Measurements from ENCODE around the gene KCNJ9. TPM values are rescaled to one million over a fixed set of nuclear protein-coding genes. Genes with fewer than 3 reads are reported as not detected.

KCNJ9 gene
- total and polyA plus RNA-seq, 2 donors (not counting 1 experiment from before 2014, with no cell fraction given), result not detected

DNA sequence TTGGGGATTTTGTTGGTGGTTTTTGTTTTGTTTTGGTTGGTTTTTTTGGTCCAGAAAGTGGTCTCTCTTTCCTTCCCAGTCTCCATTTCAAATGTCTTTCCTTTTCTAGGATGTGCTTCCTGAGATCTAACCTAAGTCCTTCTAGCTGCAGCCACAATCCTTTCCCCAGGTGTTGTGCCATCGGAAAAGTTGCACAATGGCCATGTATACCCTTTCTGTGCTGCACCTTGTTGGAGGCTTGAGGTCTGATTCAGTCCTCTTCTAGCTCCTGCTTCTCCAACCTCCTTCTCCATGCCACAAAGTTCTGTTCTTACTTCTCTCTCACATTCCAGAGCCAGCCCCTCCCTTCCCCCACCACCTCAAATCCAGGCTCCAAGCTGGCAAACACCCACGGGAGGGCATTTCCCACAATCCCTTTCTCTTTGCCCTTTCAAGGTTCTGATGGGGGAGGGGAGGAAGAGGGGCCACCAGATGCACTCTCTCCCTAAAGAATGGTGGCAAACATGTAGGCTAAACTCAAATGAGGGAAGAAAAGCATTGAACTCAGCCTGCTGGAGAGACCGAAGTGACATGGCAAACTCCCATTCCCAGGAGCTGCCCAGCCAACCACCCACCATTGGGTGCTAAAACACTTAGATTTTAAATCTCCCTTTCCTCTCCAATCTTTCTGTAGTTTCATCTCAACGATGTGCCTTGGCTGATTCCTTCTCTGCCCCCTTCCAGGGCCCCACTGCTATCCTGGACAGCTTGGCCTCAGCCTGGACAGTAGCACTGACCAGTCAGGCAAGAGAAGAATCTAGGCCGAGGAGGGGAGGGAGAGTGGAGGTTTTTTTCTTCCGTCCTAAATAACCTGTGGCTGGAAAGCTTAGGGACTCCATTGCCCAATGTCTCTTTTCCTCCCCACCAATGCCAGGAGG is 14.3 kb upstream of the KCNJ9 start:
- Mint-ChIP-seq H3K27ac (no peak overlapping the region), H3K9me3 (ENCODE audit: insufficient read depth) (no peaks in the 10 kb centered on the region), H3K4me1 (peaks cover 12% of the 10 kb centered on the region), H3K27me3 (peaks cover 49% of the 10 kb centered on the region), H3K4me3 (no peak overlapping the region)
- Histone ChIP-seq H3K27ac (ENCODE audit: low read length in 2 of 2) (no peak overlapping the region), H3K79me2 (ENCODE audit: control insufficient read depth, insufficient read depth, low read length) (no peaks in the 10 kb centered on the region), H4K20me1 (ENCODE audit: control insufficient read depth, insufficient read depth, low read length, poor library complexity, severe bottlenecking) (no peaks in the 10 kb centered on the region), H3K4me3 (ENCODE audit: control extremely low read depth in 1 of 5, extremely low read depth in 1 of 5, insufficient read depth in 1 of 5, low read depth in 2 of 5, low read length in 4 of 5) (no peak overlapping the region), H3K27me3 (replicated peaks in 1 of 4; ENCODE audit: control extremely low read depth in 1 of 4, control insufficient read depth in 3 of 4, insufficient read depth in 4 of 4, low read length in 3 of 4) (peaks cover 0 to 40% (median 20%) of the 10 kb centered on the region in 4 experiments), H3K36me3 (replicated peaks in 1 of 2; ENCODE audit: control extremely low read depth in 1 of 2, control insufficient read depth in 1 of 2, extremely low read depth in 1 of 2, insufficient read depth in 2 of 2, low read length in 1 of 2) (no peaks in the 10 kb centered on the region), H3K9me3 (ENCODE audit: control extremely low read depth in 1 of 3, control insufficient read depth in 2 of 3, insufficient read depth in 1 of 3, low read length in 2 of 3) (no peaks in the 10 kb centered on the region), H3K4me1 (ENCODE audit: control insufficient read depth in 2 of 2, insufficient read depth in 2 of 2, low read length in 2 of 2) (peaks cover 11 to 12% of the 10 kb centered on the region in 2 donors), H3K4me2 (replicated peaks; ENCODE audit: low read depth, low read length, poor library complexity, severe bottlenecking) (no peak overlapping the region), H2AFZ (ENCODE audit: insufficient read depth, low read depth, low read length, poor library complexity, severe bottlenecking) (no peak overlapping the region), H3K9ac (ENCODE audit: low read length) (no peak overlapping the region)
- ATAC-seq (ENCODE audit: low read depth), result no peak
- DNase-seq, result no peak
- TF ChIP-seq, protein P1, sequence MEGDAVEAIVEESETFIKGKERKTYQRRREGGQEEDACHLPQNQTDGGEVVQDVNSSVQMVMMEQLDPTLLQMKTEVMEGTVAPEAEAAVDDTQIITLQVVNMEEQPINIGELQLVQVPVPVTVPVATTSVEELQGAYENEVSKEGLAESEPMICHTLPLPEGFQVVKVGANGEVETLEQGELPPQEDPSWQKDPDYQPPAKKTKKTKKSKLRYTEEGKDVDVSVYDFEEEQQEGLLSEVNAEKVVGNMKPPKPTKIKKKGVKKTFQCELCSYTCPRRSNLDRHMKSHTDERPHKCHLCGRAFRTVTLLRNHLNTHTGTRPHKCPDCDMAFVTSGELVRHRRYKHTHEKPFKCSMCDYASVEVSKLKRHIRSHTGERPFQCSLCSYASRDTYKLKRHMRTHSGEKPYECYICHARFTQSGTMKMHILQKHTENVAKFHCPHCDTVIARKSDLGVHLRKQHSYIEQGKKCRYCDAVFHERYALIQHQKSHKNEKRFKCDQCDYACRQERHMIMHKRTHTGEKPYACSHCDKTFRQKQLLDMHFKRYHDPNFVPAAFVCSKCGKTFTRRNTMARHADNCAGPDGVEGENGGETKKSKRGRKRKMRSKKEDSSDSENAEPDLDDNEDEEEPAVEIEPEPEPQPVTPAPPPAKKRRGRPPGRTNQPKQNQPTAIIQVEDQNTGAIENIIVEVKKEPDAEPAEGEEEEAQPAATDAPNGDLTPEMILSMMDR (IDR thresholded peaks at IDR 0.05), result no peak
- TF ChIP-seq EZH2 (IDR thresholded peaks at IDR 0.05; ENCODE audit: borderline replicate concordance, insufficient read depth, low read depth, low read length, poor library complexity, severe bottlenecking), result no peak
- intact Hi-C loops (cut with micrococcal nuclease), result no loop called here
- POLR2A ChIA-PET, result no interaction called here
- CTCF ChIA-PET, result interaction anchor here (0.9 to 1.7 kb wide), 4 partner anchors 12 to 29 kb away, joined by 3 to 7 read pairs (median 3); no protein-coding TSS in a partner anchor
- 86% methylated on average over 2 of the region's 6 CpGs for WGBS (ENCODE audit: insufficient coverage)

DNA sequence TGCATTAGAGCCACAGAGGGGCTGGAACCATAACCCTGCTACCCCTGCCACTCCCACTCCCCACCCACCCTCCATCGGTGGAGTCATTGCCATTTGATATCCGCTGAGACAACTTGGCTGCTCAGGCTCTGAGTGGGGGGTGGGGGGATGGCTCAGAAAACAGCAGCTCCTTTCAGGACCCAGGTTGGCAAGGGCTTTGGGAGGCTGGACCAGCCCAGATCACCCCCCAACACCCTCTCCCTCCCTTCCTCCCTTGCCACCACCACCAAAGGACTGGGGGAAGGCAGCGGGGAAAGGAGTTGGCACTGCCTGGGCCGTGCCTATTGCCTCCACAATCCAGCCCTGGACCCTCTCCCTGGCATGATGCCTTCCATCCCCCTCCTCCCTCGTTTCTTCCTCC is 13.1 kb upstream of the KCNJ9 start:
- Mint-ChIP-seq H3K27me3 (peaks cover 57% of the 10 kb centered on the region), H3K9me3 (ENCODE audit: insufficient read depth) (no peaks in the 10 kb centered on the region), H3K4me1 (peaks cover 12% of the 10 kb centered on the region), H3K4me3 (no peak overlapping the region), H3K27ac (no peak overlapping the region)
- Histone ChIP-seq H3K36me3 (replicated peaks in 1 of 2; ENCODE audit: control extremely low read depth in 1 of 2, control insufficient read depth in 1 of 2, extremely low read depth in 1 of 2, insufficient read depth in 2 of 2, low read length in 1 of 2) (no peaks in the 10 kb centered on the region), H3K27ac (ENCODE audit: low read length in 2 of 2) (no peak overlapping the region), H3K9ac (ENCODE audit: low read length) (no peak overlapping the region), H4K20me1 (ENCODE audit: control insufficient read depth, insufficient read depth, low read length, poor library complexity, severe bottlenecking) (no peaks in the 10 kb centered on the region), H3K79me2 (ENCODE audit: control insufficient read depth, insufficient read depth, low read length) (no peaks in the 10 kb centered on the region), H3K4me3 (ENCODE audit: control extremely low read depth in 1 of 5, extremely low read depth in 1 of 5, insufficient read depth in 1 of 5, low read depth in 2 of 5, low read length in 4 of 5) (no peak overlapping the region), H3K4me2 (replicated peaks; ENCODE audit: low read depth, low read length, poor library complexity, severe bottlenecking) (no peak overlapping the region), H2AFZ (ENCODE audit: insufficient read depth, low read depth, low read length, poor library complexity, severe bottlenecking) (no peak overlapping the region), H3K27me3 (replicated peaks in 1 of 4; ENCODE audit: control extremely low read depth in 1 of 4, control insufficient read depth in 3 of 4, insufficient read depth in 4 of 4, low read length in 3 of 4) (peaks cover 0 to 35% (median 20%) of the 10 kb centered on the region in 4 experiments), H3K4me1 (ENCODE audit: control insufficient read depth in 2 of 2, insufficient read depth in 2 of 2, low read length in 2 of 2) (peaks cover 11 to 12% of the 10 kb centered on the region in 2 donors), H3K9me3 (ENCODE audit: control extremely low read depth in 1 of 3, control insufficient read depth in 2 of 3, insufficient read depth in 1 of 3, low read length in 2 of 3) (no peaks in the 10 kb centered on the region)
- CTCF ChIA-PET, result interaction anchor here (1.0 to 2.1 kb wide), 4 partner anchors 10 to 22 kb away, joined by 3 to 7 read pairs (median 6); partner anchors contain the start of gene KCNJ9
- POLR2A ChIA-PET, result no interaction called here
- 68% methylated on average over 3 of the region's 5 CpGs for WGBS (ENCODE audit: insufficient coverage)
- TF ChIP-seq, protein P1 (IDR thresholded peaks at IDR 0.05), result no peak
- no peak for TF ChIP-seq EZH2 (IDR thresholded peaks at IDR 0.05; ENCODE audit: borderline replicate concordance, insufficient read depth, low read depth, low read length, poor library complexity, severe bottlenecking)
- ATAC-seq (ENCODE audit: low read depth) (no peak), DNase-seq (no peak)
- intact Hi-C loops (cut with micrococcal nuclease), result no loop called here
